GM13977 (cell line): ENCODE measurements around the gene FUT8.
"Not testable (repeated sequence)": the region's sequence is repeated elsewhere in the genome, so short reads cannot be mapped to it uniquely, and the experiment has no call there.

ENCODE experiments used
- DNase-seq: peaks from one replicate; pipeline ENCODE4 v3.0.0; 2012; ENCODE audit warnings: low spot score
- in situ Hi-C: fragments of 300-500 bp; cut with MboI; formaldehyde crosslinking; loops from one replicate; pipeline ENCODE4 v1.12.0; 2022; ENCODE audit warnings: low sequenced_read_pairs, low pct_unique_long_range_greater_than_20kb, mixed read lengths, inconsistent platforms; ENCODE audit not compliant: unreplicated experiment
- TF ChIP-seq, protein P1 (sequence below): IDR thresholded peaks from 2 replicates; pipeline ENCODE4 v1.5.1; 2012; ENCODE audit warnings: mild to moderate bottlenecking, control low read depth; ENCODE audit not compliant: insufficient read depth; ENCODE audit errors: extremely low read depth, missing control alignments

FUT8 gene

DNA sequence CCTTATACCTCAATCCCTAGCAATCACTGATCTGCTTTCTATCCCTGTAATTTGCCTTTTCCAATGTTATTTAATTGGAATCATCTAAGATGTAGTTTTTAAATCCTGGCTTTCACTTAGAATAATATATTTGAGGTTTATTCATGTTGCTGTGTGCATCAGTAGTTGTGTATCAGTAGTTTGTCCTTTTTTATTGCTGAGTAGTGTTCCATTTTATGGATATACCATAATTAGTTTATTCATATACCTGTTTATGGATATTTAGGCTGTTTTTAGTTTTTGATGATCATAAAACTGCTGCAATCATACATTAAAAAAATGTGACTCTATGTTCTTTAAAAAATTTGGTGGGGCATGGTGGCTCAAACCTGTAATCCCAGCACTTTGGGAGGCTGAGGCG lies 43.7 kb downstream of the FUT8 start:
- DNase-seq: no peak
- TF ChIP-seq, protein P1, sequence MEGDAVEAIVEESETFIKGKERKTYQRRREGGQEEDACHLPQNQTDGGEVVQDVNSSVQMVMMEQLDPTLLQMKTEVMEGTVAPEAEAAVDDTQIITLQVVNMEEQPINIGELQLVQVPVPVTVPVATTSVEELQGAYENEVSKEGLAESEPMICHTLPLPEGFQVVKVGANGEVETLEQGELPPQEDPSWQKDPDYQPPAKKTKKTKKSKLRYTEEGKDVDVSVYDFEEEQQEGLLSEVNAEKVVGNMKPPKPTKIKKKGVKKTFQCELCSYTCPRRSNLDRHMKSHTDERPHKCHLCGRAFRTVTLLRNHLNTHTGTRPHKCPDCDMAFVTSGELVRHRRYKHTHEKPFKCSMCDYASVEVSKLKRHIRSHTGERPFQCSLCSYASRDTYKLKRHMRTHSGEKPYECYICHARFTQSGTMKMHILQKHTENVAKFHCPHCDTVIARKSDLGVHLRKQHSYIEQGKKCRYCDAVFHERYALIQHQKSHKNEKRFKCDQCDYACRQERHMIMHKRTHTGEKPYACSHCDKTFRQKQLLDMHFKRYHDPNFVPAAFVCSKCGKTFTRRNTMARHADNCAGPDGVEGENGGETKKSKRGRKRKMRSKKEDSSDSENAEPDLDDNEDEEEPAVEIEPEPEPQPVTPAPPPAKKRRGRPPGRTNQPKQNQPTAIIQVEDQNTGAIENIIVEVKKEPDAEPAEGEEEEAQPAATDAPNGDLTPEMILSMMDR: no peak
- in situ Hi-C loops: no loop called here

DNA sequence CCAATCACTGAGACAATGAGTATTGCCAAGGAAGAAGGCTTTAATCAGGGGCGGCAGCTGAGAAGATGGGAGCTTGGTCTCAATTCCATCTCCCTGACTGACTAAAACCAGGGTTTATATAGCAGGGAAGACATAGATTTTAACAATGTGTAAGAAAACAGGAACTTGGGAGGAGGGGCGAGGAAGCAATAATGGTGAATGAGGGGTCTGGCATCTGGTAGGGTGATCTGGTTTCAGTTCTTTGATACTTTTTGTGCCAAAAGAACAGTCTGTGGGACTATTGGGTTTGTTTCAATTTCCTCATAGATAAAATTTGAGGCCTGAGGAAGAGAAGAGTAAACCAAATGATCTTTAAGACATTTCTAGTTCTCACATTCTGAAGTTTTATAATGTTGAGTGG lies 49.2 kb downstream of the FUT8 start:
- no peak for DNase-seq
- in situ Hi-C loops: no loop called here
- TF ChIP-seq, protein P1: no peak

DNA sequence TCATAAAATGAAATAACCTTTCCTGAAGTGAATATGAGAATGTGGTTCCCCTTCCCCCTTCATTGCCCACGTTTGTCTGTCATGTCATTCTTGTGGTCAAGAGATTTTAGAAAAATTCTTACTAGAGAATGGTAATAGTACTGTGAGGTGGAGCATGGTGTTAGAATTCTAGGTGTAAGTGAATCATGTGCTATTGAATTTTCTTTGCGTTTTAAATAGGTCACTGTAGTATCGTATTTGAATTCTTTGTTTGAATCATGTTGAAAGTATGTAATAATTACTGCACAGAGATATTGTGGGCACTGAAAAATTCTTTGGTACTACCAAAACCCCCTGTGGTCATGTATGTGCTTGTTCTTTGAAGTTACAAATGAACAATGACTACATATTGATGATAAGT lies 49.9 kb downstream of the FUT8 start:
- in situ Hi-C loops: no loop called here

DNA sequence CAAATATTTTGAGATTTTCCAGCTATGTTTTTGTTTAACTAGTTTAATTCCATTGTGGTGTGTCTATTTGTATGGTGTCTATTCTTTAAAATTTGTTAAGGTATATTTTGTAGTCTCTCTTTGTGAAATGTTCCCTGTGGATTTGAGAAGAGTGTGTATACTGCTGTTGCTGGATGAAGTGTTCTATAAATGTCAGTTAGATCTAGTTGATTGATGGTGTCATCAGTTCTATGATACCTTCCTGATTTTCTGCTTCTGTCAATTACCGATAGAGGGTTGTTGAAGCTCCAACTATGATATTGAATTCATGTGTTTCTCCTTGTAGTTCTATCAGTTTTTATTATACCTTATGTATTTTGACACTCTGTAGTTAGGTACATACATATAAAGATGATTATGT lies 53.1 kb downstream of the FUT8 start:
- in situ Hi-C loops: no loop called here
- TF ChIP-seq, protein P1: no peak
- no peak for DNase-seq

More for the DNA sequence above, 49.9 kb downstream of the FUT8 start:
- peak; percentile 70 for DNase-seq
- TF ChIP-seq, protein P1: no peak

DNA sequence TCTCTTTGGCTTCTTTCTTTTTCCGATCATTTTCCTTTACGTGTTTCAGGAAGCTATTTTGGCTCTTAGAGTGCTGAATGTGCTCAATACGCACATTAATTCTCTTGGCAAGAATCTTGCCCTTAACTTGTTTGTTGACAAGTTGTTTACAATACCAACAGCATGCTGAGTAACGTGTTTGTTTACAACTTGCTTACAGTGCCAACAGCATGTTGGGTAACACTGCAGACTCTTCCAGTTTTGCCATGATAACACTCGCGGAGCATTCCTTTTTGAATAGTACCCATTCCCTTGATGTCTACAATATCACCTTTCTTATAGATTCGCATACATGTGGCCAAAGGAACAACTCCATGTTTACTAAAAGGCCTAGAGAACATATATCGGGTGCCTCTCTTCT lies 55.4 kb downstream of the FUT8 start:
- in situ Hi-C loops, DNase-seq: not testable (repeated sequence)

DNA sequence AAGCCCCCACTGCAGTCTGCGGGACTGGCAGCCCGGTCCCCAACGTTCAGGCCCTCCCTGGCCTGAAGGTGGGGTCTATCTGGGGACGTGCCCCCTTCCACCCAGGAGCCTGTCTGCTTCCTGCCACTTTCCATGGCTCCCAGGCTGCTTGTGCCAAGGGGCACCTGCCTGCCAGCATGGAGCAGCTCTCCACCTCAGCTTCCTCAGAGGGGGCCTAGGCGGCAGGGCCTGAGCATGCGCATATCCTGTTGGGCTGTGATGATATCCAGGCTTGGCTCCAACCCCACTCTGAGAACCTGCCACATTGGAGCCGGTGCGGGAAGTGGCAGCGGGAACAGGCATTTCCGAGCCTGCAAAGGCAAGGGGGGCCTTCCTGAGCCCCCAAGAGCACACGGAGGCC lies 57.4 kb downstream of the FUT8 start:
- DNase-seq: no peak
- in situ Hi-C loops: no loop called here
- TF ChIP-seq, protein P1: no peak

DNA sequence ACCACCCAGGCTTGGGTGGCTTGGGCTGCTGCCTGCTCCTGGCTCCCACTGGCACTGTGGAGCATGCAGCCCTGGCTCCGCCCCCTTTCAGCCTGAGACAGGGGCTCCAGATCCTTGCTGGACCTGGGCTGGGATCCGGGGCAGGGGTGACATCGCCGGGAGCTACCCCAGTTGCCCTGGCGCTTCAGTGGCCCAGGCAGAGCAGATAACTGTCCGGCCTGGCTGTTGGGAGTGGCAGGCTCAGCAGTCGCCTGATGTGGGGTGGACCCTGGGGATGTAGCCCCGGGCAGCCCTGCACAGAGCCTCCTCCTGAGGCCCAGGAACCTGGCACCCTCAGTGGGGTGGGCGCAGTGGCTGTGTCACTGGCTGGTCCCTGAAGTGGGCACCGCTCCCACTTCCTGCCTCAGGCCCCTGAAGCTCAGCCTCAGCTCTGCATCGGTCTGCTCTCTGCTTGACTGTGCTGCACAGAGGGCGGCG lies 57.9 kb downstream of the FUT8 start:
- DNase-seq: no peak
- in situ Hi-C loops: no loop called here
- TF ChIP-seq, protein P1: no peak
